ENCODE results near the gene PUS3. TPM values are rescaled to one million over a fixed set of nuclear protein-coding genes. Genes with fewer than 3 reads are reported as not detected.

The PUS3 gene
- total RNA-seq, 4 donors from 2014 or later: 7.1 to 20.2 (median 8.5) TPM

DNA sequence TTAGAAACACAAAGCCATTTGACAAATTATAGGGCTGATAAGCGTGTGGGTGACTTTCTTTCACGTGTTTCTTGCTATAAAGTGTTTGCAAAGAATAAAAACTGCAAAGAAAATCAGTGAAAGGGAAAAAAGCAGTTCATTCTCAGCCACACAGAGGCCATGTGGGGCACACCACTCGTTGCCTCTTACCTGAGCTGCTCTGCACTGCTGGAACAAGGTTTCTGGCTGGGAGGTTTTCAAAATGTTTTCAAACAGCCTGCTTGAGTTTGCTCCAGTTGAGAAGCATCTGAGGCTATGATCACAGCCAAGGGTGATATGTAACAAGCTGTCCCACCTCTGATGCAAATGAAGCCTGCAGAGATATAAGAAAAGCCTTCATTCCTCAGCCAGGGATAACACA, 28.1 kb upstream of the PUS3 start:
- no peak overlapping the region for H3K4me3 ChIP-seq
- no peak overlapping the region for H3K27ac ChIP-seq (replicated peaks in 1 of 4)
- no peaks in the 10 kb centered on the region for H3K27me3 ChIP-seq
- WGBS: 68% methylated on average over 3 of the region's 3 CpGs
- H3K36me3 ChIP-seq: no peaks in the 10 kb centered on the region
- no peaks in the 10 kb centered on the region for H3K9me3 ChIP-seq
- intact Hi-C loops (cut with DNase I): no loop called here
- peaks cover 0 to 9% (median 4%) of the 10 kb centered on the region in 4 donors for H3K4me1 ChIP-seq
- no peak for DNase-seq (ENCODE audit: extremely low spot score)
- TF ChIP-seq EP300 (IDR thresholded peaks at IDR 0.05) (no peak), POLR2A (IDR thresholded peaks at IDR 0.05; ENCODE audit: low read depth) (no peak), CTCF (IDR thresholded peaks at IDR 0.05) (no peak), POLR2AphosphoS5 (IDR thresholded peaks at IDR 0.05) (no peak)

GRCh38 chr11:125930076-125930450, 27.1 kb upstream of the PUS3 start:
- Histone ChIP-seq H3K4me3 (no peak overlapping the region), H3K9me3 (no peaks in the 10 kb centered on the region), H3K36me3 (no peaks in the 10 kb centered on the region), H3K27me3 (no peaks in the 10 kb centered on the region), H3K27ac (replicated peaks in 1 of 4) (no peak overlapping the region), H3K4me1 (peaks cover 0 to 16% (median 7%) of the 10 kb centered on the region in 4 donors)
- DNase-seq (ENCODE audit: extremely low spot score): no peak
- intact Hi-C loops (cut with DNase I): no loop called here
- WGBS: 91% methylated on average over 11 of the region's 11 CpGs
- TF ChIP-seq POLR2AphosphoS5 (IDR thresholded peaks at IDR 0.05) (no peak), CTCF (IDR thresholded peaks at IDR 0.05) (no peak), POLR2A (IDR thresholded peaks at IDR 0.05; ENCODE audit: low read depth) (no peak), EP300 (IDR thresholded peaks at IDR 0.05) (no peak)

- TF ChIP-seq CTCF (IDR thresholded peaks at IDR 0.05) (no peak), POLR2A (IDR thresholded peaks at IDR 0.05; ENCODE audit: low read depth) (no peak), POLR2AphosphoS5 (IDR thresholded peaks at IDR 0.05) (no peak), EP300 (IDR thresholded peaks at IDR 0.05) (no peak)
- Histone ChIP-seq H3K36me3 (no peaks in the 10 kb centered on the region), H3K9me3 (no peaks in the 10 kb centered on the region), H3K27me3 (no peaks in the 10 kb centered on the region), H3K27ac (replicated peaks in 1 of 4) (no peak overlapping the region), H3K4me3 (no peak overlapping the region), H3K4me1 (peaks cover 0 to 16% (median 7%) of the 10 kb centered on the region in 4 donors)
- WGBS: 92% methylated on average over 7 of the region's 9 CpGs
- DNase-seq (ENCODE audit: extremely low spot score): no peak
- intact Hi-C loops (cut with DNase I): no loop called here
Measured at GRCh38 chr11:125929445-125930075, 26.6 kb upstream of the PUS3 start.

- no peak for DNase-seq (ENCODE audit: extremely low spot score)
- TF ChIP-seq CTCF (IDR thresholded peaks at IDR 0.05): no peak
- TF ChIP-seq EP300 (IDR thresholded peaks at IDR 0.05): no peak
- no peak for TF ChIP-seq POLR2AphosphoS5 (IDR thresholded peaks at IDR 0.05)
- TF ChIP-seq POLR2A (IDR thresholded peaks at IDR 0.05; ENCODE audit: low read depth): no peak
- intact Hi-C loops (cut with DNase I): no loop called here
- Histone ChIP-seq H3K27ac (replicated peaks in 1 of 4) (no peak overlapping the region), H3K27me3 (no peaks in the 10 kb centered on the region), H3K9me3 (no peaks in the 10 kb centered on the region), H3K36me3 (no peaks in the 10 kb centered on the region), H3K4me1 (peaks cover 0 to 14% (median 6%) of the 10 kb centered on the region in 4 donors), H3K4me3 (no peak overlapping the region)
- 93% methylated on average over 12 of the region's 12 CpGs for WGBS
Measured at GRCh38 chr11:125926682-125927081, 23.7 kb upstream of the PUS3 start.

DNA sequence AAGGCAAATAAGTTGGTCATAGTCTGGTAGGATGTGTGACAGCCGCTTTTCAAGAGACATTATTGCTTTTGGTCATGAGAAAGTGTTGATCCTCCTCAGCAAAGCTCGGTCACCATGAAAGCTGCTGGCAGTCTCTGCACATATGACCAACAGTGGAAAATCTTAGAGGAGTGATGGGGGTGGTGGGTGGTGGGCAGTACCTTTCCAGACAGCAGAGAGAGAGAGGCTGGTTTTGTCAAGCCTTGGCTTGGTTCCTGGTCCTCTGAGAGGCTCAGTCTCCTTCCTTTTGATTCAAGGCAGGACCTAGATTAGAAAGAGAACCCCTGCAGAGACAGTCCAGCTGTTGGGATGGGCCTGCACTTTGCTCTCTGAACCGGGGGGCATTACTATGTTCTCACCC, 22.8 kb upstream of the PUS3 start:
- 51% methylated on average over 3 of the region's 3 CpGs for WGBS
- TF ChIP-seq EP300 (IDR thresholded peaks at IDR 0.05): no peak

More for the DNA sequence above, 22.8 kb upstream of the PUS3 start:
- no peak for DNase-seq (ENCODE audit: extremely low spot score)
- Histone ChIP-seq H3K27ac (replicated peaks in 1 of 4) (no peak overlapping the region), H3K36me3 (no peaks in the 10 kb centered on the region), H3K4me1 (peaks cover 0 to 7% (median 3%) of the 10 kb centered on the region in 4 donors), H3K4me3 (no peak overlapping the region), H3K27me3 (no peaks in the 10 kb centered on the region), H3K9me3 (no peaks in the 10 kb centered on the region)
- intact Hi-C loops (cut with DNase I): no loop called here

Data from esophagus muscularis mucosa (tissue), 4 donors.